Muscle layer of colon (tissue), 2 donors: Measurements from ENCODE around the gene SUOX.
A peak's percentile ranks its signal among the peaks of the same experiment; 100 is the strongest.

Experiments
- H3K27ac ChIP-seq: one replicate; pipeline ENCODE4 v1.7.0; 2013; ENCODE audit warnings: low read depth, mild to moderate bottlenecking, low read length, moderate library complexity
- H3K27me3 ChIP-seq, 2 donors: one replicate each; pipeline ENCODE4 v1.7.0; 2013; ENCODE audit warnings: low read length in 2 of 2, mild to moderate bottlenecking in 2 of 2; ENCODE audit not compliant: insufficient read depth in 2 of 2, control insufficient read depth in 1 of 2
- H3K36me3 ChIP-seq: one replicate; pipeline ENCODE4 v1.7.0; 2013; ENCODE audit warnings: mild to moderate bottlenecking, low read length; ENCODE audit not compliant: insufficient read depth
- H3K4me1 ChIP-seq: one replicate; pipeline ENCODE4 v1.7.0; 2013; ENCODE audit warnings: mild to moderate bottlenecking, low read length; ENCODE audit not compliant: insufficient read depth
- H3K4me3 ChIP-seq, 2 donors: one replicate each; pipeline ENCODE4 v1.7.0; 2013; ENCODE audit warnings: low read length in 2 of 2, low read depth in 1 of 2, mild to moderate bottlenecking in 1 of 2, moderate library complexity in 1 of 2
- H3K9ac ChIP-seq: one replicate; pipeline ENCODE4 v1.7.0; 2013; ENCODE audit warnings: low read length
- H3K9me3 ChIP-seq: one replicate; pipeline ENCODE4 v1.7.0; 2013; ENCODE audit warnings: mild to moderate bottlenecking, low read length
- donor health status: abdominal sarcoma.
- donor health status: Adenocarcinoma of cecum.

SUOX gene

DNA sequence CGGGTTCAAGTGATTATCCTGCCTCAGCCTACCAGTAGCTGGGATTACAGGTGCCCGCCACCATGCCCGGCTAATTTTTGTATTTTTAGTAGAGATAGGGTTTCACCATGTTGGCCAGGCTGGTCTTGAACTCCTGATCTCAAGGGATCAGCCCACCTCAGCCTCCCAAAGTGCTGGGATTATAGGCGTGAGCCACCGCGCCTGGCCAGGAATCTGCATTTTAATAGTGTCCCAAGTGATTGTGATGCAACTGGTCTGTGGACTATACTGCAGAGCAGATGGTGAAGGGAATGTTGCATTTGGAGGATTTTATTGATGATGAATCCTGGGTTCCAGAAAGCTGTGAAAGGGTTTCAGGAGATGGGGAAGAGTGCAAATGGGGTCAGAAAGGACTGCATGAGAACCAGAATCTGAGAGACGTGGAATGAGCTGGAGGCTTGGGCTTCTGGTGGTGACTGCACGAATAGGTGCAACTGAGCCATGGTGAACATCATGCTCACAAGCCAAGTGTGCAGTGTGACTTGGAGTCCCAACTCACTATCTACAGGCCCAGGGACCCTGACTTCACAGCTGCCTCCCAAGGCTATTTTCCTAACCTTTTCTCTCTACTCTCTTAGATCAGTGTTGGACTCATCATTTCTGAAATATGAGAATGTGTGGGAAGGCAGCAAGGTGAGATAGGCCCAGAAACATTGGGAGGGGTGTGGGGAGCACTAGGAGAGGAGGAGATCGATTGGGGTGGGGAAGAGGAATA, 49.1 kb downstream of the SUOX start:
- Histone ChIP-seq H3K36me3 (peaks cover 29% of the 10 kb centered on the region), H3K9me3 (no peaks in the 10 kb centered on the region), H3K9ac (no peak overlapping the region), H3K27ac (peak overlapping the region; percentile 3), H3K4me3 (no peak overlapping the region), H3K27me3 (no peaks in the 10 kb centered on the region), H3K4me1 (peaks cover 17% of the 10 kb centered on the region)

GRCh38 chr12:56053407-56053893, 56.4 kb downstream of the SUOX start:
- H3K27ac ChIP-seq = no peak overlapping the region
- no peak overlapping the region for H3K4me3 ChIP-seq
- H3K36me3 ChIP-seq = no peaks in the 10 kb centered on the region
- H3K4me1 ChIP-seq = no peaks in the 10 kb centered on the region
- H3K9ac ChIP-seq = no peak overlapping the region
- H3K27me3 ChIP-seq = no peaks in the 10 kb centered on the region
- H3K9me3 ChIP-seq = no peaks in the 10 kb centered on the region
